Right lobe of liver (tissue), 4 donors: Measurements from ENCODE around the gene KIR2DL1.
"Not testable (repeated sequence)": the region's sequence is repeated elsewhere in the genome, so short reads cannot be mapped to it uniquely, and the experiment has no call there.

ENCODE experiments used
- CTCF ChIP-seq, 4 donors: fragments of 200-600 bp in 3 of 4; fragments of 450-650 bp in 1 of 4; IDR thresholded peaks; one replicate each; pipeline versions ENCODE4 v1.5.1 to v1.8.0; 2016 to 2022; ENCODE audit warnings: antibody characterized with exemption in 4 of 4, mild to moderate bottlenecking in 2 of 4
- POLR2A ChIP-seq: fragments of 450-650 bp; IDR thresholded peaks from one replicate; pipeline ENCODE4 v1.6.1; 2017; ENCODE audit warnings: antibody characterized with exemption, mild to moderate bottlenecking
- donor health status: DM: no; HTN: no; CAD: no.
- donor health status: DM: no; HTN: no; CAD: no.
- donor health status: DM: no; HTN: yes; CAD: no.

GRCh38 chr19:54786091-54786723, 16.6 kb downstream of the KIR2DL1 start:
- not testable (repeated sequence) for TF ChIP-seq CTCF (IDR thresholded peaks at IDR 0.05); POLR2A
